Stomach (tissue), 9 donors: ENCODE results near the gene TMEM42. TPM values are rescaled to one million over a fixed set of nuclear protein-coding genes. Genes with fewer than 3 reads are reported as not detected.

Experiments
- DNase-seq, 2 donors: peaks; one replicate each; pipeline versions ENCODE4 v3.0.0 to v3.0.0-alpha.2; 2013 to 2019
- H3K27ac ChIP-seq, 5 donors: fragments of 200-600 bp in 4 of 5; sonication (generic) in 4 of 5; one replicate each; pipeline ENCODE4 v1.5.1; 2013 to 2019; ENCODE audit warnings: mild to moderate bottlenecking in 1 of 5, moderate library complexity in 1 of 5
- H3K27me3 ChIP-seq, 3 donors: fragments of 200-600 bp; sonication (generic); one replicate each; pipeline ENCODE4 v1.5.1; 2017 to 2019; ENCODE audit warnings: mixed run types in 1 of 3
- H3K36me3 ChIP-seq, 4 donors: fragments of 200-600 bp; sonication (generic); 1 replicate in 3 of 4; 2 replicates in 1 of 4; pipeline ENCODE4 v1.5.1; 2016 to 2019
- H3K4me1 ChIP-seq, 4 donors: fragments of 200-600 bp; sonication (generic); one replicate each; pipeline ENCODE4 v1.5.1; 2016 to 2019
- H3K4me3 ChIP-seq, 4 donors: fragments of 200-600 bp; sonication (generic) in 3 of 4; one replicate each; pipeline ENCODE4 v1.5.1; 2016 to 2019; ENCODE audit warnings: mild to moderate bottlenecking in 1 of 4
- H3K9me3 ChIP-seq, 4 donors: fragments of 200-600 bp; sonication (generic); one replicate each; pipeline ENCODE4 v1.5.1; 2016 to 2019
- EP300 ChIP-seq: sonication (generic); formaldehyde crosslinking; IDR thresholded peaks from one replicate; pipeline ENCODE4 v1.6.1; 2017; ENCODE audit warnings: antibody characterized with exemption
- POLR2A ChIP-seq, 4 donors: fragments of 450-650 bp; IDR thresholded peaks; one replicate each; pipeline ENCODE4 v1.6.1; 2016; ENCODE audit warnings: antibody characterized with exemption in 4 of 4, control low read depth in 2 of 4, mild to moderate bottlenecking in 1 of 4, moderate library complexity in 1 of 4
- POLR2AphosphoS5 ChIP-seq, 3 donors: sonication (generic); formaldehyde crosslinking; IDR thresholded peaks; one replicate each; pipeline ENCODE4 v1.6.1; 2016; ENCODE audit warnings: antibody characterized with exemption in 3 of 3
- WGBS, 5 donors: extraction: QIAGEN DNeasy Blood & Tissue Kit in 3 of 5; methylation state at CpG; one replicate each; pipeline versions ENCODE4 v1.1.5 to v1.1.7; 2013 to 2018; 5-methylcytosine and 5-hydroxymethylcytosine counted together
- intact Hi-C: fragments of 100-400 bp; cut with DNase I; formaldehyde crosslinking; loops from one replicate; pipeline ENCODE4 v1.15.1; 2023; ENCODE audit warnings: low total_unique reads
- polyA plus RNA-seq, 3 donors: library from polyadenylated mRNA; stranded (reverse); fragments of 200-250 nt; gene quantifications; one replicate each; pipeline ENCODE4 v1.2.3, GENCODE V29; 2013
- total RNA-seq, 5 donors: library from RNA; depleted of rRNA; stranded (reverse); fragments of >200 nt; gene quantifications; one replicate each; pipeline versions ENCODE4 v1.1.0 to v1.2.3, GENCODE V29; 2014 to 2016
- TF ChIP-seq, protein P1 (sequence below), 7 experiments: fragments of 450-650 bp in 4 of 7; fragments of 200-600 bp in 3 of 7; sonication (generic) in 3 of 7; IDR thresholded peaks; one replicate each; pipeline ENCODE4 v1.5.1; 2016 to 2019; ENCODE audit warnings: antibody characterized with exemption in 7 of 7, control low read depth in 2 of 7, mild to moderate bottlenecking in 1 of 7
- donor health status: healthy with polysubstance abuse.
- donor health status: Bipolar disorder and iron deficiency.
- donor health status: healthy.

The TMEM42 gene
- total and polyA plus RNA-seq, 8 donors: 7.2 to 21.4 (median 17.2) TPM

DNA sequence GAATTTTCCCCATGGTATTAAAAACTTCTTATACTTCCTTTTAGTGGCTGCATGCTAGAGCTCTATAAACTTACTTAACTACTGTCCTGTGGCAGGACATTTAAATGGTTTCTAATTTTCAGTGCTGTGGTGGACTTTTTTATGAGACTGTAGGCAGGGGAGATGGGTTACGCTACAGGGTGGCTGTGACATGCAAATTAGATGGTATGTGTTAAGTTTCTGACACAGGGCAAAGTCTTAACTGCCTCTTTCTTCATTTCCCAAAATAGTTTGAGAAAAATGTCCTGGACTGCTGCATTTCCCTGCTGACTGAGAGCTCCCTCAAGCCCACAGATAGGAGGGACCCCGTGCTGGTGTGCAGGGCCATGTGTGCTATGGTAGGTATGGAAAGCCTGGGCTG, 34.7 kb downstream of the TMEM42 start:
- TF ChIP-seq POLR2A (IDR thresholded peaks at IDR 0.05): no peak
- TF ChIP-seq EP300: no peak
- no peak for TF ChIP-seq POLR2AphosphoS5 (IDR thresholded peaks at IDR 0.05)
- TF ChIP-seq, protein P1, sequence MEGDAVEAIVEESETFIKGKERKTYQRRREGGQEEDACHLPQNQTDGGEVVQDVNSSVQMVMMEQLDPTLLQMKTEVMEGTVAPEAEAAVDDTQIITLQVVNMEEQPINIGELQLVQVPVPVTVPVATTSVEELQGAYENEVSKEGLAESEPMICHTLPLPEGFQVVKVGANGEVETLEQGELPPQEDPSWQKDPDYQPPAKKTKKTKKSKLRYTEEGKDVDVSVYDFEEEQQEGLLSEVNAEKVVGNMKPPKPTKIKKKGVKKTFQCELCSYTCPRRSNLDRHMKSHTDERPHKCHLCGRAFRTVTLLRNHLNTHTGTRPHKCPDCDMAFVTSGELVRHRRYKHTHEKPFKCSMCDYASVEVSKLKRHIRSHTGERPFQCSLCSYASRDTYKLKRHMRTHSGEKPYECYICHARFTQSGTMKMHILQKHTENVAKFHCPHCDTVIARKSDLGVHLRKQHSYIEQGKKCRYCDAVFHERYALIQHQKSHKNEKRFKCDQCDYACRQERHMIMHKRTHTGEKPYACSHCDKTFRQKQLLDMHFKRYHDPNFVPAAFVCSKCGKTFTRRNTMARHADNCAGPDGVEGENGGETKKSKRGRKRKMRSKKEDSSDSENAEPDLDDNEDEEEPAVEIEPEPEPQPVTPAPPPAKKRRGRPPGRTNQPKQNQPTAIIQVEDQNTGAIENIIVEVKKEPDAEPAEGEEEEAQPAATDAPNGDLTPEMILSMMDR (IDR thresholded peaks at IDR 0.05): no peak
- intact Hi-C loops: no loop called here

DNA sequence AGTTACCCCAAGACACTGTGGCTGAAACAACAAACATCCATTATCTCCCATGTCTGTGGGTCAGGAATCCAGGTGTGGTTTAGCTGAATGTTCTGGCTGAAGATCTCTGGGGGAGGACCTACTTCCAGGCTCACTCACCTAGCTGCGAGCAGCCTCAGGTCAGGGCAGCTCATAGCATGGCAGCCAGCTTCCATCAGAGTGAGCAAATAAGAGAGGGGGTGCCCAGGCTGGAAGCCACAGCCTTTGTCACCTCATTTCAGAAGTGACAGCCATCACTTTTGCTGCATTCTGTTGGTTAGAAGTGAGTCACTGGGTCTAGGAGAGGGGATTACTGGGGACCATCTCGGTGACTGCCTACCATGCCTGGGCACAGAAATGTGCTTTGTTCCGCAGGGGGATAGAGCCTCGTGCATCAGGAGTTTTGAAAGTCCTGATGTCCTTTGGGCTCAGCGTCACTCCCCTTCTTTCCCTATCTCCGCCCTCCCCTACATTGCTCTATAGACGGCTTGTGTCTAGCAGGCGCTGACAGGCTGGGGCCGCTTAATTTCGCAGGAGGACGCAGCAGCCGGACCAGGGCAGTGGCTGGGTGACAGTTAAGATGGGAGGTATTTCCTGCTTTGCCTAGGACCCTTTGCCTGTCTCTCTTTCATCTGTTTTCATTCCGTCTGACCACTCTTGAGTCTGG, 38.1 kb downstream of the TMEM42 start:
- no peak for DNase-seq
- no peaks in the 10 kb centered on the region for H3K9me3 ChIP-seq
- TF ChIP-seq POLR2A (IDR thresholded peaks at IDR 0.05): no peak
- intact Hi-C loops: no loop called here
- WGBS, 5 donors: 50 to 59% (median 55%) methylated on average over 13 of the region's 13 CpGs
- no peak overlapping the region for H3K27ac ChIP-seq
- H3K4me3 ChIP-seq: no peak overlapping the region
- peaks cover 0 to 38% (median 11%) of the 10 kb centered on the region in 3 donors for H3K27me3 ChIP-seq
- no peaks in the 10 kb centered on the region for H3K36me3 ChIP-seq
- no peaks in the 10 kb centered on the region for H3K4me1 ChIP-seq

More for the DNA sequence above, 34.7 kb downstream of the TMEM42 start:
- H3K4me3 ChIP-seq: no peak overlapping the region
- no peaks in the 10 kb centered on the region for H3K36me3 ChIP-seq
- 75 to 91% (median 82%) methylated on average over 2 of the region's 2 CpGs for whole genome bisulfite sequencing, 5 donors
- H3K4me1 ChIP-seq: no peaks in the 10 kb centered on the region
- peaks cover 0 to 42% (median 11%) of the 10 kb centered on the region in 3 donors for H3K27me3 ChIP-seq
- H3K27ac ChIP-seq: no peak overlapping the region
- no peak for DNase-seq
- H3K9me3 ChIP-seq: no peaks in the 10 kb centered on the region

DNA sequence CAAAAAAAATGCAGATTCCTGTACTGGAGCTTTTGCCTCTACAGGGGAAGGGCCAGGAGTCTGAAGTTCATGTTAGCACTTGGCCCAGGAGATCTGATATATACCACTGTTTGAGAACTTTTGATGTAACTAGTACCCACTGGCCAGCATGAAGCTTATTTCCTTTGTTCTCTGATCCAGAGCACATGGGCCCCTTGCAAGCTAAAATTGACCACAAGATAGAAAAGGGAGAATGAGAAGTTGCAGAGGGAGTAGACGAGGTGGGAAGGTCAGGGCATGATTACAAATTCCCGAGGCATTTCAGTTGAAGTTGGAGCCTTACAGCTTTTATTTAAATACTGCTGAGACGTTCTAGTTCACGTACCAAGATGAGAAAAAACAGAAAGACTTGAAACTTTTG, 40.9 kb downstream of the TMEM42 start:
- no peak for DNase-seq
- Histone ChIP-seq H3K9me3 (no peaks in the 10 kb centered on the region), H3K4me3 (no peak overlapping the region), H3K27me3 (peaks cover 0 to 43% (median 11%) of the 10 kb centered on the region in 3 donors), H3K36me3 (no peaks in the 10 kb centered on the region), H3K4me1 (no peaks in the 10 kb centered on the region), H3K27ac (no peak overlapping the region)
- intact Hi-C loops: no loop called here
- TF ChIP-seq EP300 (no peak), POLR2AphosphoS5 (IDR thresholded peaks at IDR 0.05) (no peak), POLR2A (IDR thresholded peaks at IDR 0.05) (no peak)
- TF ChIP-seq, protein P1 (IDR thresholded peaks at IDR 0.05): no peak
- WGBS, 5 donors: 32 to 49% (median 42%) methylated on average over 4 of the region's 4 CpGs

DNA sequence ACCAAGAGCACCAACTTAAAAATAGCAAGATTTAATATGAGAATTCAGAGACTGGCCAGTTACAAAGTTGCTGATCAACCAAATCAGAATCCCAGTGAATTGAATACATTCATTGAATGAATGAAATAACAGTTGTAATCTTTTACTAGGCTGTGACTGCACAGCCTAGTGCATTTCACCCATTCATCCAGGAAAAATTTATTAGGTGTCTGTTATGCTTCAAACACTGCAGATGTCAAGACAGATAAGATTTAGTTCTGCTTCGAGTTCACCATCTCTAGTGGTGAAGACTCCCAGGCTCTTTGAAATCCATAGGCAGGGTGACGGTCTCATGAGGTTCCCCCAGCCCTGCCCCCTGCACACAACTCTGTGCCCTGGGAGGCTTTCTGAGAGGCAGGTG, 41.6 kb downstream of the TMEM42 start:
- no peak overlapping the region for H3K4me3 ChIP-seq
- H3K27me3 ChIP-seq: peaks cover 0 to 42% (median 11%) of the 10 kb centered on the region in 3 donors
- TF ChIP-seq POLR2AphosphoS5 (IDR thresholded peaks at IDR 0.05) (no peak), EP300 (no peak), POLR2A (IDR thresholded peaks at IDR 0.05) (no peak)
- TF ChIP-seq, protein P1 (IDR thresholded peaks at IDR 0.05): no peak
- H3K27ac ChIP-seq: no peak overlapping the region
- 36 to 64% (median 57%) methylated on average over 2 of the region's 2 CpGs for WGBS, 5 donors
- DNase-seq: no peak
- no peaks in the 10 kb centered on the region for H3K36me3 ChIP-seq
- H3K9me3 ChIP-seq: no peaks in the 10 kb centered on the region
- no peaks in the 10 kb centered on the region for H3K4me1 ChIP-seq
- intact Hi-C loops: no loop called here

DNA sequence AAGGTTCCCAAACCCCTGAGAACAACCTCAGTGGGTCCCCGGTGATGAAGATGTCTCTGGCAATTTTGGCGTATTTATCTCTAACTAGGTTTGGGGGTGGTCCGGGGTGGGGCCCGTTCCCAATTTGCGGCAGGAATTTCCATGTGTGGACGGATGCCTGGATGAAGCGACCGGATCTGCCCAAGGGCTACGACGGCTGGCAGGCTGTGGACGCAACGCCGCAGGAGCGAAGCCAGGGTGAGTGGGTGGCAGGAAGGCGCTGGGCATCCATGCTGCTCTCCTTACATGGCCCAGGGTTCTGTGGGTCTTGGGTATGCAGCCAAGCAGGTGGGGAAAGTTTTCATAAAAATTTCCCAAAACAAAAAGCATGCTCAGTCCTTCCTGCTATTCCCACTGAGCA, 42.0 kb downstream of the TMEM42 start:
- peaks cover 0 to 38% (median 11%) of the 10 kb centered on the region in 3 donors for H3K27me3 ChIP-seq
- no peak overlapping the region for H3K4me3 ChIP-seq
- H3K36me3 ChIP-seq: no peaks in the 10 kb centered on the region
- H3K27ac ChIP-seq: no peak overlapping the region
- no peak for TF ChIP-seq EP300
- TF ChIP-seq, protein P1 (IDR thresholded peaks at IDR 0.05): no peak
- TF ChIP-seq POLR2A (IDR thresholded peaks at IDR 0.05): no peak
- TF ChIP-seq POLR2AphosphoS5 (IDR thresholded peaks at IDR 0.05): no peak
- DNase-seq: no peak
- peaks cover 0 to under 1% (median 0%) of the 10 kb centered on the region in 4 donors for H3K9me3 ChIP-seq
- 92 to 95% (median 94%) methylated on average over 15 of the region's 15 CpGs for WGBS, 5 donors
- H3K4me1 ChIP-seq: no peaks in the 10 kb centered on the region
- intact Hi-C loops: no loop called here
